ENCODE results near the gene GLT8D2. TPM values are rescaled to one million over a fixed set of nuclear protein-coding genes. Genes with fewer than 3 reads are reported as not detected.

GLT8D2 gene
- total and polyA plus RNA-seq, 2 of the 13 experiments (the other 11 are each of a cell fraction or from before 2014, with no cell fraction given) = not detected

DNA sequence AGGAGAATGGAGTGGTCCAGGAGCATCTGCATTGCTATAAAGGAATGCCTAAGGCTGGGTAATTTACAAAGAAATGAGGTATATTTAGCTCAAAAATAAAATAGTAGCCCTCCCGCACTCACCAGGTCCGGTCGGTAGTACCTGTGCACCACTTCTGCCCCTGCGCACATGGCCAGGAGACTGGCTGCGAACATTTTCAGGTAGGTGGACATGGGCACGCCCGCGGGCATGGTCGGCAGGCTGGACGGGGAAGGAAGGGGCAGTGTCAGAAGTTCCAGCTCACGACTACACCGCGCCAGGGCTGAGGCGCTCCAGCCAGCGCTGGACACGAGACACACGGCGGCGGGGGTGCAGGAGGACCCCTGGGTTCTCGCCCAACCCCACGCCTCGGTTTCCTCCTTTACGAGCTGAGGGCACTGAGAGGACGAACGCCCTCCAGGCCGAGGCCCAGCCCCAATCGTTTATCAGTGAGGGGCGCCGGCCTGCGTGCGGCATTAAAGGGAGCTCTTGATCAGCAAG lies 93.4 kb downstream of the GLT8D2 start (continued):
- TF ChIP-seq RBM22 (optimal IDR thresholded peaks at IDR 0.05; ENCODE audit: low read length) (no peak), SP1 (IDR thresholded peaks at IDR 0.05) (no peak), SP1 (CRISPR knock-in tag; IDR thresholded peaks at IDR 0.05) (no peak), ZEB1 (IDR thresholded peaks at IDR 0.05; ENCODE audit: insufficient replicate concordance, low read depth) (no peak), TBX2 (CRISPR knock-in tag; IDR thresholded peaks at IDR 0.05; ENCODE audit: borderline replicate concordance) (no peak), ARID4A (CRISPR knock-in tag; IDR thresholded peaks at IDR 0.05; ENCODE audit: borderline replicate concordance) (no peak), DBP (CRISPR knock-in tag; IDR thresholded peaks at IDR 0.05; ENCODE audit: not compliant biosample characterization) (no peak), ZNF260 (CRISPR knock-in tag; IDR thresholded peaks at IDR 0.05; ENCODE audit: borderline replicate concordance, low read depth) (no peak), FOXA1 (IDR thresholded peaks at IDR 0.05) (no peak), FOXA1 (CRISPR knock-in tag; IDR thresholded peaks at IDR 0.05) (no peak), HCFC1 (IDR thresholded peaks at IDR 0.05; ENCODE audit: low read depth, low read length) (no peak), ZNF124 (CRISPR knock-in tag; IDR thresholded peaks at IDR 0.05) (no peak; the same call in 1 of the 2 replicates), JDP2 (CRISPR knock-in tag; IDR thresholded peaks at IDR 0.05; ENCODE audit: borderline replicate concordance) (no peak), ZNF121 (CRISPR knock-in tag; IDR thresholded peaks at IDR 0.05) (no peak), PRPF4 (IDR thresholded peaks at IDR 0.05; ENCODE audit: low read depth, low read length, poor library complexity, severe bottlenecking) (no peak), HOXA5 (CRISPR knock-in tag; IDR thresholded peaks at IDR 0.05) (0 out of 2 replicates have a peak, but pooled peaks have one; percentile 47), ZBTB34 (CRISPR knock-in tag; IDR thresholded peaks at IDR 0.05) (no peak), ZNF205 (CRISPR knock-in tag; IDR thresholded peaks at IDR 0.05) (0 out of 2 replicates have a peak, but pooled peaks have one; percentile 10), TAF15 (IDR thresholded peaks at IDR 0.05; ENCODE audit: low read depth, low read length, poor library complexity, severe bottlenecking) (no peak), ZFY (CRISPR knock-in tag; IDR thresholded peaks at IDR 0.05) (no peak)
- TF ChIP-seq, protein P1, sequence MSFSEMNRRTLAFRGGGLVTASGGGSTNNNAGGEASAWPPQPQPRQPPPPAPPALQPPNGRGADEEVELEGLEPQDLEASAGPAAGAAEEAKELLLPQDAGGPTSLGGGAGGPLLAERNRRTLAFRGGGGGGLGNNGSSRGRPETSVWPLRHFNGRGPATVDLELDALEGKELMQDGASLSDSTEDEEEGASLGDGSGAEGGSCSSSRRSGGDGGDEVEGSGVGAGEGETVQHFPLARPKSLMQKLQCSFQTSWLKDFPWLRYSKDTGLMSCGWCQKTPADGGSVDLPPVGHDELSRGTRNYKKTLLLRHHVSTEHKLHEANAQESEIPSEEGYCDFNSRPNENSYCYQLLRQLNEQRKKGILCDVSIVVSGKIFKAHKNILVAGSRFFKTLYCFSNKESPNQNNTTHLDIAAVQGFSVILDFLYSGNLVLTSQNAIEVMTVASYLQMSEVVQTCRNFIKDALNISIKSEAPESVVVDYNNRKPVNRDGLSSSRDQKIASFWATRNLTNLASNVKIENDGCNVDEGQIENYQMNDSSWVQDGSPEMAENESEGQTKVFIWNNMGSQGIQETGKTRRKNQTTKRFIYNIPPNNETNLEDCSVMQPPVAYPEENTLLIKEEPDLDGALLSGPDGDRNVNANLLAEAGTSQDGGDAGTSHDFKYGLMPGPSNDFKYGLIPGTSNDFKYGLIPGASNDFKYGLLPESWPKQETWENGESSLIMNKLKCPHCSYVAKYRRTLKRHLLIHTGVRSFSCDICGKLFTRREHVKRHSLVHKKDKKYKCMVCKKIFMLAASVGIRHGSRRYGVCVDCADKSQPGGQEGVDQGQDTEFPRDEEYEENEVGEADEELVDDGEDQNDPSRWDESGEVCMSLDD (CRISPR knock-in tag; IDR thresholded peaks at IDR 0.05; ENCODE audit: borderline replicate concordance) = no peak
